Epithelial cell of umbilical artery (primary cell): ENCODE results near the gene SLC13A3. TPM values are rescaled to one million over a fixed set of nuclear protein-coding genes. Genes with fewer than 3 reads are reported as not detected.

Experiments used
- total RNA-seq: library from RNA; depleted of rRNA; stranded (reverse); fragments of >200 nt; gene quantifications from 2 replicates; pipeline ENCODE4 v1.2.3, GENCODE V29; 2014

Gene SLC13A3
- 0.15 and 0.32 TPM in 2 replicates for total RNA-seq

GRCh38 chr20:46651091-46651962, at the start of gene SLC13A3:
Gene SLC13A3 (minus strand): TSS chr20:46651459. CDS start chr20:46651421, 38 bp downstream.

GRCh38 chr20:46689082-46689753, 38.0 kb upstream of the SLC13A3 start, which contains the start of gene TP53RK:
Gene TP53RK (minus strand): TSS chr20:46689444. CDS start chr20:46689414, 30 bp downstream.

DNA sequence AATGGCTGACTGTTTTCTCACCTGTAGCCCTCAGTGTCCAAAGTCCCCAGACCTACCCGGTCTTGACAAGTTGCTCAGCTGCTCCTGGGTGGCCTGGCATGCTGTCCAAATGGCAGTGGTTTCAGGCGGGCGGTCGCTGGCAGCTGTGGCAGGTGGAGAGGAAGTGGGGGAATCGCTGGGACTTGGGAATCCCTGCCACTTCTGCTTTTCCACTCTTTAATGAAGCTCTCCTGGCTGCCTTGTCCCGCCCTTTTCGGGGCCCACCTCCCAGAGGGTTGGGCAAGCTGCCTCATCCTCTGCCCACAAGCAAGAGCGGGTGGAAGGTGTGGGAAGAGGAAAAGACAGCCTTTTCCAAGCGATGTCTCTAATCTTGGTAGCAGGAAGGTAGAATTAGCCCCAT, 100.8 kb downstream of the SLC13A3 start, which contains the start of gene OCSTAMP:
Gene OCSTAMP, minus strand, starts transcription at position 194 of the 400 bp plus-strand sequence. Its CDS starts 94 bp downstream, at position 100.

DNA sequence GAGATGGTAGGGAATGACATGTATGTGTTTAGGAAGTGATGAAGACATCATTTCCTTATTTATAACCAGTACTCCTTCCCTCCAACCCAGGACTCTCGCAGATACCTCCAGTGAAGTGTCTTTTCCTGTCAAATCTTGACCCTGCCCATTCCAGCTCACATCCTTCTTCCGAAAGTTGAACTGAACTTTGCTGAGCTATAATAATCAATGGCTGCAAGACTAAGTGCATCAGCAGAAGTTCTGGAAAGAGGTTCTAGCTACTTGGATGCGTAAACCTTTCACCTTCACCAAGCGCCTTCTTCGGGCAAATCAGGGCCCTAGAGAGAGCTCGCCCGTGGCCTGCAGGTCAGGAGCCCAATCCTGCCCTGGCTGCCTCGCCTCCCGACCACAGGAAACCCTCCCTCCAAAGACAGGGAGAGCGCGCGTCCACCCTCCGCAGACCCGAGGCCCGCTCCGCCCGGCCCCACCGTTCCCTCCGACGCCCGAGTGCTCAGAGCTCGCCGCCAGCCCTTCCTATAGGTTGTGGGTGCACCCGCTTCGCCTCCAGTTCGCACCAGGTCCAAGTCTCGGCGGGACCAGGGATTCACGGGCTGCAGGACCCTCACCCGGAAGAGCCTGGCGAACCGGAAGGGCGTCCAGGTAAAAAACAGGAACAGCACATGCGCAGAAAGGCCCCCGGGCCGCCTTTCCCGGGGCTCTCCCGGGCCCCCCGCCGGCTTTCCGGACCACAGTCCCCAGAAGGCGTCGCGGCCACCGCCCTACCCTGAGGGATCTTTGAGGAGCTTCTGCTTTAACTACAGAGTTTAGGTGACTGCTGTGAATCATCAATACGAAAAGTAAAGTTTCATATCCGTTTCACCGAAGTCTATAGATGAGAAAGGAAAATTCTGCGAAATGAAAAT, 138.1 kb downstream of the SLC13A3 start, which contains the start of gene ZNF334:
Gene ZNF334, minus strand, starts transcription at position 617 of the 902 bp plus-strand sequence. CDS start 1,457 bp downstream, outside the sequence.

Other genes starting within 250 kb of the SLC13A3 start
- 19.5 and 30.1 TPM in 2 replicates for gene ELMO2, start 244.8 kb downstream of the SLC13A3 start, total RNA-seq
- gene ZNF334, start 137.9 kb downstream of the SLC13A3 start, total RNA-seq, result under 0.01 and 1.7 TPM in 2 replicates
- not detected in 2 replicates for gene OCSTAMP, start 100.8 kb downstream of the SLC13A3 start, total RNA-seq
- 17.6 and 20.1 TPM in 2 replicates for gene TP53RK, start 38.0 kb upstream of the SLC13A3 start, total RNA-seq
- gene SLC2A10, start 58.2 kb upstream of the SLC13A3 start, total RNA-seq, result 10.6 and 13.3 TPM in 2 replicates
- not detected in 2 replicates for gene EYA2, start 243.4 kb upstream of the SLC13A3 start, total RNA-seq